ENCODE measurements around the gene TRMT2A.
"Not testable (repeated sequence)": the region's sequence is repeated elsewhere in the genome, so short reads cannot be mapped to it uniquely, and the experiment has no call there.

Gene TRMT2A

DNA sequence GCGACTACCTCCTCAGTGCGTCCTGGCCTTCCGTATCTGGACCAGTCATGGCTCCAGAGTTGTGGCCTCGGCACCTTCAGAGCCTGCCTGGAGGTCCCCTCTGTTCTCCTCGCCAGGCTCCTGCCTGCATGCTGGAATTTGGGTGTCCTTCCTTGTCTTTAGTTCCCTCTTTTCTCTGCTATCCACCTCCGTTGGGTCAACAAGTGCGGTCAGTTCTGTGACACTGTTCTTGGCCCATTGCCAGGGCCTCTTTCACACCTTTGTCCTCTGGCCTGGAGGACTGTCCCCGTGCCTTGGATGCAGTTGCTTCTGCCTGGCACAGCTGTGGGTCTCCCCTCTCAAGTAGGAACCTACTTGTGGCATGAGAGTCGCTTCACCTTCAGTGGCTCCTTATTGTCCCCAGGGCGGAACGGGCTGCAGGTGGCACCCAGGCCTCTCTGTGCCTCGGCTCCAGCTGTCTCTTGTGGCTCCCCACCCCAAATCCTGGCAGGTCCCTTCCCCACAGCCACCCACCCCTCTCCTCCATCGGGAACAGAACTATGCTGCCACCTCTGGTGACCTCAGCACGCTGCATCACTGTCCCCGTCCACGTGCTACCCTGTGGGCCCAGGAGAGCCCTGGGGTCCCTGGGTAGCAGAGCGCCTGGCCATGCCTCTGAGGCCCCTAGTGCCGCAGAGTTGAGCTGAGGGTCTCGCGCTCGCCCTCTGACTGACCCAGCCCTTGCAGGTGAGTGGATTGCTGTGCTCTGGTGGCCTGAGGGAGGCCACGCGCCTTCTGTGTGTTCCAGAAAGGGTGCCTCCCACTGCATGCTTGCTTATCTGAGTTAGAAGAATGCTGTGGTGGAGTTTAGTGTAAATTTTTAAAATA, 32.2 kb downstream of the TRMT2A start:
- DNase-seq: peak; percentile 36

DNA sequence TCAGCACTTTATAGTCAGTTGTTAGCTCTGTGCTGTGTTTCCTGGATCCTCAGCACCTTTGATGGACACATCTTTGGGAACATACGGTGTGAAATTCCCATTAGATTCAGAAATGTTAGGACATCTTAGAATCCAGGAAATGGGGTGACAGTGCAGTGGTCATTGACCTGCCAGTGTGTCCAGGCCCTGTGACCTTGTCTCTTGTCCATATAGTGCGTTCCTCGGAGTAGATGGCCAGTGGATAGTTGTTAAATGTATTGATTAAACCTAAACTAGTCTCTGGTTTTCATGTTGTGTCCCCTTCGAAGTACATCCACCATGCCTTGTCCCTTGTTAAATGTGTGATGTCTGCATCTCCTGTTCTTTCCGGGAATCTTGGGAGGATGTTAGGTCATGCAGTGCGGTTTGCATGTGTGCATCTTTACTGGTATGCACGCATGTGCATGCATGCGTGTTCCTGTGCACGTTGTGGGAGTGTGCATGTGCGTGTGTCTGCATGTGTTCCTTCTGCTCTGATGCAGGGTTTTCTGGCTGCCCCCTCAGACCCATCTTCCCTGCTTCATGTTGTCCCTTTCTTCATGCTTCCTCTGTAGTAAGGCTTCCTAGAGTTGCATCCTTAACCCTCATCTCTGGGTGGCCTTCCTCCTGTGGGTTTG, 33.0 kb downstream of the TRMT2A start:
- DNase-seq: peak; percentile 25

DNA sequence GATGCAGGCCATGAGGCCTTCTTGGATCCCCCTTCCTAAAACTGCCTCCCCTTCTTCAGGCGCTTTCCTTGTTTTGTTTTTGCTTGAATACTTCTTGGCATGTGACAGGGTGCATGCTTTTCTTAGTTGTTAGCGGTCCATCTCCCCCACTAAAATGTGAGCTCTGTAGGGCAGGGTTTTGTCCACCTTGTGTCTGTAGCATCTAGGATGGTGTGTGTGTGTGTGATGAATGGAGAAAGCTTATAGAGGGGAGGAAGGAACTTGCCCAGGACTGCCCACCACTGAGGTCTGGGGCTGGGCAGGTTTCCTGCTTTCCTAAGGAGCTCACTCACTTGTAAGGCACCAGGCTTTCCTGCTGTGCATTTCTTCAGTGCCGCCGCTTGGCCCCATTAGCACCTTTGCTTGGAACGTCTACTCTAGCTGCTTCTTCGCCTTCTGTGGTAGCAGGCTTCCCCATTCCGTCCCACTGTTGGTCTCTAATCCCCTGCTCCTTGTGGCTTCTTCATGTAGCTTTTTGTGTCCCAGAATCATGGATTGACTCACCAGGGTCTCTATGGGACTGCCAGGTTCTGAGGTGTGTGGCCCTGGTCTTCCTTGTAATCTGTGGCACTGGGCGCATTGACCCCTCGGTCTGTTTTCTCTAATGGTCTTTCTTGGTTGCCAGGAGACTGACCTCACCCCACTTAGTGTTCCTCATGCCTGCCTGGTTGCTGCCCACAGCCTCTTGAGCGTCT, 33.7 kb downstream of the TRMT2A start:
- peak; percentile 16 for DNase-seq

DNA sequence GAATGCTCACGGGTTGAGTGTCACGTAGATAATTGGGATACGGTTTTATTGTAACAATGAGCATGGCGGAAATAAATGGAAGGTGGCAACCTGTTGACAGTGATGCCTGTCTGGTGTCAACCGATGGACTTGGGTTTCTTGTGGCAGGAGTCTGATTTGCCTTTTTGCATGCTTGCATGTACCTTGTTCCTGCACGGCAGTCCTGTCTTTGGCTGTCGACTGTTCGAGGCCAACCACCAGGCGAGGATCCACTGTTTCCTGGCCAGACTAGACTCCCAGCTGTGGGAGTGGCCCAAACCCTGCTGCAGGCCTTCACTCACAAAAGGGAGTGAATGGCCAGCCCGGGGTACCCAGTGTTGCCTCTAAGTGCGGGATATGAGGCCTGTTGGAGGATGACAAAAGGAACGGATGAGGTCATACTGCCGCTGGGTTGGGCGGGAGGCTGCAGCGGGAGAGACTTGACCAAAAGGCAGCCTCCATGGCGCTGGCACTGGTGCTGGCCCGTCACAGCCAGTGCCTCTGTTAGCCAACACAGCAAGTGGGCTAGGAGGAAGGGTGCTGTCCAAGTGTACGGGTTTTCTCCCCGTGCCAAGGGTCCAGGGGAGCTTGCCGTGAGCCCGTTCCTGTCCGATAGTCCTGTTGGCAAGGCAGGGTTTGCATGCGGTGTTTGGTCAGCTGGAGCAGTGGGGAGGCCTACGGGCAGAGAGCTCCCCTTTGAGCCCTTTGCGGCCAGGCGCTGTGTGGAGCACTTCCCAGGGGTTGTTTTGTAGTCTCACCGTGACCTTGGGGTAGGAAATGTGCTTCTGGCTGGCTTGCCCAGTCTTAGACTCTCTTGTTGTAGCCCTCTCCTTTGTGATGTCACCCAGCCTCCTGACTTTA, 36.0 kb downstream of the TRMT2A start:
- DNase-seq: peak; percentile 64

DNA sequence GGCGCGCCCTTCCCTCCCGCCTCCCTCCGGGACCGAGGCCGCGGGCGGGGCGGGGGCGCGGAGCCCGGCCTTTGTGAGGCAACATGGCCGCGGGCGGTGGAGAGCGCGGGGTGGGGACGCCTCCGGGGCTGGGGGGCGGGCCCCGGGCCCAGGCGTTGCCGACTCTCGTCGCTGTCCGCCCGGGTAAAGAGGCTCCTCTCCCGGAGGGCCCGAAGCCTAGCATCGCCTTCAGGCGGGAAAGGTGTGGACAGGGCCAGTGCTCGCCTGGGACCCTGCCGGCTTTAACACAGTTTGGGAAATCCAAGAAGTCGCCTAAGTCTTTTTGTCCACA, 36.6 kb downstream of the TRMT2A start:
- DNase-seq: peak; percentile 76

DNA sequence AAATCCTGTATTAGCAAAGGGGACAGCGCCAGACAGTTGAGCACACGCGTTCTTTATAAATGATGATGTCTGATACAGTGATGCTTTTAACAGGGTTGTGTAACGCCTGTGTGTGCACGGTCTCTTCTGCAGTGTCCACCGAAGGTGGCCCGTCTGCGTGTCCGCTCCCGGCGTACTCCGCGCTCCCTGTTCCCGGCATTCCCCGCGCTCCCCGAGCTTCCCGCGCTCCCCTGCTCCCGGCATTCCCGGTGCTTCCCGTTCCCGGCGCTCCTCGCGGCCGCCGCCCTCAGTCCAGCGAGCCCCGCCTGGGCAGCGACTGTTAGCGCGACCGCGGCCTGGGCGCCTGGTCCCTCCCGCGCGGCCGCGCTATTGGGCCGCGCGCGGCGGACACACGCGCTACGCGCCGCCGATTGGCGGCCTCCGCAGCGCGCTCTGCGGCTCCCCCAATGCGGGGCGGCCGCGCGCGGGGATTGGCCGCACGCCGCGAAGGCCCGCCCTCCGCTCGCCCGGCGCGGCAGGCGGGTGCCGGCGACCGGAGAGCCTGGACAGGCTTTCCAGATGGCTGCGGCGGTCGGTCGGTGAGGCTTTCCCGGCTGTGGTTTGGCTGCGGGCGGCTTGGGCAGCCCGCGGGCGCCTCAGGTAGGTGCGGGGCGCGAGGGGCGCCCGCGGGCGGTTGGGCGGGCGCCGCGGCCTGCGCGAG, 37.1 kb downstream of the TRMT2A start, which contains the start of gene DGCR8:
DGCR8 (plus strand) TSS at position 497 of the 700 bp plus-strand sequence. CDS start 5,723 bp downstream, outside the sequence.
- DNase-seq: peak; percentile 96

DNA sequence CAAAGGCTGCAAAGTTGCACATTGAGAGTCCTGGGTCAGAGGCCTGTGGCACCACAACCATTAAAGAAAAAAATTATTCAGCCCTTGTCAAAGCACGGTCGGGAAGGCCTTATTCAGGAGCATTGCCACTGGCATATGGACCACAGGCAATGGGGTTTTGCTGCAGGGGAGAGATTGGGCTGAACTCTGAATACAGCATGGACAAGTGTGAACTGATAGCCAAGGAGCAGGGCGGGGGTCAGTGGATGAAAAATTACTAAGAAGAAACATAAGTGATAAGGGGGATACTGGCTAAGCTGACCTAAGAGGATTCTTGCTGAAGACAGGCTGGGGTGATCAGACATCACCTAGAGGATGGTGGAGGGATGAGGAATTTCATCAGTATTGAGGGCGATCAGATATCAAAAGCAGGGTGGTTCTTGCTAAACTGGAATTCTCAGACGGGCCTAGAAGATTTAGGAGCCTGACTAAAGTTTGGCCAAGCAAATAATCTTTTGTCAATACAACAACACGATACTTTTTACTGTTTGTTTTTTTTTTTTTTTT, 40.3 kb downstream of the TRMT2A start:
- peak; percentile 18 for DNase-seq

DNA sequence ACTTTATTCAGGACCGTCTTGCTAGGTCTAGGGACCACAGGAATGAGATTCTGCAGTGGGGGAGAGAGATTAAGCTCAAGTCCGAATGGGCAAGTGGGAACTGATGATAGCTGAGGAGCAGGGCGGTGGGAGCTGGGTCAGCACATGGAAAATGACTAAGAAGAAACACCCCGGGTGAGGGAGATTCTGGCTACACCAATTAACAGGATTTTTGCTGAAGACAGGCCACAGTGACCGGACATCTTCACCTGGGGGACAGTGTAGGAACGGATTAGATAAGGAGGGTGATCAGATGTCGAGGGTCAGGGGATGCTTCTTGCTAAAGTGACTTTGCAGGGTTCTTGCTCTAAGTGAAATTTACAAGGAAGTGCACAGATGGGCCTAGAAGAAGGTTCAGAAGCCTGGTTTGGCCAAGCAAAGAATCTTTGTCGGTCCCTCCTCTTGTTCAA, 45.5 kb downstream of the TRMT2A start:
- peak; percentile 21 for DNase-seq

DNA sequence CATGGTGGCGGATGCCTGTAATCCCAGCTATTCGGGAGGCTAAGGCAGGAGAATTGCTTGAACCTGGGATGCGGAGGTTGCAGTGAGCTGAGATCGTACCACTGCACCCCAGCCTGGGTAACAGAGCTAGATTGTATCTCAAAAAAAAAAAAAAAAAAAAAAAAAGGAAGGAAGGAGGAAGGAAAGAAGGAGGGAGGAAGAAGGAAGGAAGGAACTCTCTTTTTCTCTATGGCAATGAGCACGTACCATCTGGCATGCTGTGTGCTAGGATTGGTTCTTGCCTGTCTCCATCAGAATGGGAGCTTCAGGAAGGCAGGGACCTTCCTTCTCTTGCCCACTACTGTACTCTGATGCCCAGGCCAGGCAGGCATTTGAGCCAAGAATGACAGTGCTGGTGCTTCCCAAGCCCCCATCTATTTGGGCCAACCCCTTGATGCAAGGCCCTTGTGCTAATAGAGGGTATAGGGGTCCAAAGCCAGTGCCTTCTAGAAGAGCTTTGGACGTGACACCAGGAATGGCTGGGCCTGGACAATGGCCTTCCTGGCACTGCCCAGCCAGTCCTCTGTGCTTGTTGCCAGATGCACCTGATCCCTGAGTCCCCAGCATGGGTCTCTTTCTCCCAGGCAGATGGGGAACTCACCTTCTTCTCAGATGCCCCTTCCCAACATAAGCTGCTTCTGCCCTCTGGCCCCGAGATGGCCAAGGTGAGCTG, 47.5 kb downstream of the TRMT2A start:
- DNase-seq: peak; percentile 37

DNA sequence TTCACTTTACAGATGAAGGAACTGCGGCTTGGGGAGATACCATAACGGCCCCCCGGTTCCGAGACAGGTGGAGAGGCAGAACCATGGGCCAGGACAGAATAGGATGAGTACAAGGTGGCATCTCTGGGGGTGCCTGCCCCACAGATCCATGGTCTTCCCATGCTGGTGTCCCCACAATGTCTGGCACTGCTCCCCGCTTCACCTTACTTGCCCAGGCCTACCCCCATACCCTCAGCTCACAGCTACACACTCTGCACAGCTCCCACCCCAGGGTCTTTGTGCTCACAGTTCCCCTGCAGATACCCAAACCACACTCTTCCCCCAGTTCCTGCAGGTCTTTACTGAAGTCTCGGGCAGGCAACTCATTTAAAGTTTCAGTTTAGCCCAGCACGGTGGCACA, 48.4 kb downstream of the TRMT2A start:
- peak; percentile 13 for DNase-seq

DNA sequence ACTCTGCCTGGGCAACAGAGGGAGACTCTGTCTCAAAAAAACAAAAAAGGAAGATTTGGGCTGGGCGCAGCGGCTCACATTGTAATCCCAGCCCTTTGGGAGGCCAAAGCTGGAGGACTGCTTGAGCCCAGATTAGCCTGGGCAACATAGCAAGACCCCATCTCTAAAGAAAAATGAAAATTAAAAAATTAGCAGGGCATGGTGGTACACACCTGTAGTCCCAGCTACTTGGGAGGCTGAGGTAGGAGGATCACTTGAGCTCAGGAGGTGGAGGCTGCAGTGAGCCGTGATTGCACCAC, 49.7 kb downstream of the TRMT2A start:
- not testable (repeated sequence) for DNase-seq

DNA sequence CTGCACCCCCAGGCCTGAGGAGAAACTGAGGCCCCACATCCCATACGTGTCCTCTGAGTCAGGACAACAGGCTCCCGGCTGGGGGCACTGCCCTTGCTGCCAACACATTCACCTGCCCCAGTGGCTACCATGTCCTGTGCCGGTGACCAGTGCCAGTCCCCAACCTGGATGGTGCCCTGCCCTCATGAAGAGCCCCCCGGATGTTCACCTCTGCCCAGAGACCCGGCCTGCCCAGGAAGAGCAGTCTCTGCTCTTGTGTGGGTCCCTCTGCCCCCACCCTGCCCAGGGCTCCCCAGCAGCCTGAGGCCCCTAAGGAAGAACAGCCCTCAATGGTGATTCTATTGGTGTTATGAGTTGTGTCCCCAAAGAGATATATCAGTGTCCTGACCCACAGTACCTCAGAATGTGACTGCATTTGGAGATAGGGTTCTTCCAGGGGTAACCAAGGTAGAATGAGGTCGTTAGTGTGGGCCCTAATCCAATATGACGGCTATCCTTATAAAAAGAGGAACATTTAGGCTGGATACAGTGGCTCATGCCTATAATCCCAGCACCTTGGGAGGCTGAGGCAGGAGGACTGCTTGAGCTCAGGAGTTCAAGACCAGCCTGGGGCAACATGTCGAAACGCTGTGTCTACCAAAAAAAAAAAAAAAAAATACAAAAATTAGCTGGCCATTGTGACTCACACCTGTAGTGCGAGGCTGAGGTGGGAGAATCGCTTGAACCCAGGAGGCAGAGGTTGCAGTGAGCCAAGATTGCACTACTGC, 50.2 kb downstream of the TRMT2A start:
- peak; percentile 37 for DNase-seq

DNA sequence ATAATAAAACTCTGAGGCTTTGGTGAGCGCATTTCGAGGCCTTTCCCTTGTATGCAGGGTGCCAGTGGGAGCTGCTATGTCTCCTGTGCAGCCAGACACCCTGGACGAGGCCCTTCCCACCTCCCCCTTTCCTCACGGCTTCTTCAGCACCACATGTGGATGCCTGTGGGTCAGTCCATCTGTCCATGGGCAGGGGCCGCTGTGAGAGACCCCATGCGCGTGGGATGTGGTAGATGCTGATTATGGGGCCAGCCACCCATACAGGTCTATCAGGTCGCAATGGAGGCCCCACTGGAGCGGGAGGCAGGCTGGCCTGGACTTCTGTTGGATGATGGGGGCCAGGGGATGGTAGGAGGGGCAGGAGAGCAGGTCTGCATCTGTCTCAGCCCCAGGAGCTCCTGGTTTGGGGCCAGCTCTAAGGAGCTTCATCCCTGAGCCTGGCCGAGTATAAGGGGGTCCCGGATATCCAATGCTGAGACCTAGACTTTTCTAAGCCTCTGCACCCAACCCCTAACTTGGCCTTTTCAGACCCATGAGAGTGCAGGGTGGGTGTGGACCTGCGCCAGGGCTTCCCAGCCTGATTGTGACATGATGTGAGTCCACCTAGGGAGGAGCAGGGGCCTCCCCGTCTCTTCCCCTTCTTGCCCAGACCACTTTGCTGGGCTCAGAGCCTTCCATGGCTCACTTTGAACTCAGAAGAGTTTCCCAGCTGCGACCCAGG, 51.0 kb downstream of the TRMT2A start:
- DNase-seq: peak; percentile 18

DNA sequence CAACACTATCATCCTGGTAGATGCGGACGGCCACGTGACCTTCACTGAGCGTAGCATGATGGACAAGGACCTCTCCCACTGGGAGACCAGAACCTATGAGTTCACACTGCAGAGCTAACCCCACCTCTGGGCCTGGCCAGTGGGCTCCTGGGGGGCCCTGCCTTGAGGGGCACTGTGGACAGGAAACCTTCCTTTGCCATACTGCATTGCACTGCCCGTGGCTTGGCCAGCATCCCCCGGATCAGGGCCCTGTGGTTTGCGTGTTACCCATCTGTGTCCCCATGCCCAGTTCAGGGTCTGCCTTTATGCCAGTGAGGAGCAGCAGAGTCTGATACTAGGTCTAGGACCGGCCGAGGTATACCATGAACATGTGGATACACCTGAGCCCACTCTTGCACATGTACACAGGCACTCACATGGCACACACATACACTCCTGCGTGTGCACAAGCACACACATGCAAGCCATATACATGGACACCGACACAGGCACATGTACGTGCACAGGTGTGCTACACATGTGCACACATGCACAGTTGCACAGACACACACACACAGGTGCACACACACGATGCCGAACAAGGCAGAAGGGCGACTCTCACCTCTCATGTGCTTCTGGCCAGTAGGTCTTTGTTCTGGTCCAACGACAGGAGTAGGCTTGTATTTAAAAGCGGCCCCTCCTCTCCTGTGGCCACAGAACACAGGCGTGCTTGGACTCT, 52.3 kb downstream of the TRMT2A start:
- DNase-seq: peak; percentile 11

DNA sequence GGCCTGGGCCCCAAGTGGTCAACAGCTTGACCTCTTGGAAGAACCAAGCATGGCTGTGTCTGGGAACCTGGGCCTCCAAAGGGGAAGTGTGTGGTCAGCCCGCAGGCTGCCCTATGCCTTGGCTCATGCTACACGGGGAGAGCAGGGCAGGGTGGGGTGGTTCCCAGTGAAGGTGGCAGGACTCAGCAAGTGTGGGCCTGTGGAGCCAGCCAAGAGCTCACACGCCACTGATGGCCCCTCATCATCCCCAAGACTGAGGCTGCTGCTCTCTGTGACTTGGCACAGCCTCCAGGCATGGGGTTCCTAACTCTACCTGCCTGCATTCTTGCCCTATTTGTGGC, 52.9 kb downstream of the TRMT2A start:
- peak; percentile 22 for DNase-seq

DNA sequence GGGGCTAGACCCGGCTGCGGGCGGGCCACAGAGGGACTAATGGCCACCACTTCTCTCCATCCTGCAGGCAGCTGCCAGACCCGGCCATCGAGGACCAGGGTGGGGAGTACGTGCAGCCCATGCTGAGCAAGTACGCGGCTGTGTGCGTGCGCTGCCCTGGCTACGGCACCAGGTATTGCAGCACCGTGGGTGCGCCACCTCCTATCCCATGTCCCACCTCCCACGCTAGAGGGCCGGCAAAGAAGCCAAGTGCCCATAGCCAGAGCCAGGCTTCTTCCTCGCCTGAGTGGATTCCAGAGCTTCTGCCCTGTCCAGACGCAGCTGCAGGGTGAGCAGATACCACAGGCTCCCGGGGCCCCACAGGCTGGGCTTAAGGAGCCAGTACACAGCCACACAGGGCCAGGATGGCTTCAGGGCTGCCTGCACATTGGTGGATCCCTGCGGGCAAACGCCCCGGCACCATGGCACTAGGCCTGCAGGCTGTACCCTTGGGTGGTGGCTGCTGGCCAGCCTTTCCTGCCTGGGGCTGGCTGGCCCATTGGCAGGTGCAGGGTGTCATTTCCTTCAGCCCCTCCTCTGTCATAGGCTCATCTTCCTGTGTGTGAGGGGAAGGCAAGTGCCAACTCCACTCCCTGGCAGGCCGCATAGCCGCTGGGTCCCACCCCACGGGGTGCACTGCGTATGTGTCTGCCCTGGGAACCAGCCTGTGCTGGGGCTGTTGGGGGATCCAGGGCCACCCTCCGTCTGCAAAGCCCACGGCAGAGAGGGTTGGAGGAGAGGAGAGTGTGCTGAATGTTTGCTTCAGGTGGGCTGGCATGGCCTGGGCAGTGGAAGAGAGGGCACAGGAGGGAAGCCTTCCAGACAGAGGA, 53.5 kb downstream of the TRMT2A start:
- DNase-seq: peak; percentile 40

DNA sequence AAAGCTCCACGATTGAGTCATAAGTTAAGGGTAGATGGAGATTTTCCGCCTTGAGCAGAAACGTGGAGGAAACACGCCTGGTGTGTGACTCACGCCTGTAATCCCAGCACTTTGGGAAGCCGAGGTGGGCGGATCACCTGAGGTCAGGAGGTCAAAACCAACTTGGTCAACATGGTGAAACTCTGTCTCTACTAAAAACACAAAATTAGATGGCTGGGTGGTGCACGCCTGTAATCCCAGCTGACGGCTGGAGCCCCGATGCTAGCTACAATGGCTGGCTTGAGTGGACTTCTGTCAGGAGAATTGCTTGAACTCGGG, 54.3 kb downstream of the TRMT2A start:
- no peak for DNase-seq
